HG03159 (cell line): Measurements from ENCODE around the gene P4HTM.

Experiments
- ATAC-seq: cut with Tn5 transposase; IDR thresholded peaks from one replicate; pipeline ENCODE4 v1.9.1; 2021; ENCODE audit warnings: mild to moderate bottlenecking, moderate library complexity; ENCODE audit not compliant: unreplicated experiment

The P4HTM gene

GRCh38 chr3:48982686-48983085, 7.4 kb upstream of the P4HTM start:
- ATAC-seq = no peak

DNA sequence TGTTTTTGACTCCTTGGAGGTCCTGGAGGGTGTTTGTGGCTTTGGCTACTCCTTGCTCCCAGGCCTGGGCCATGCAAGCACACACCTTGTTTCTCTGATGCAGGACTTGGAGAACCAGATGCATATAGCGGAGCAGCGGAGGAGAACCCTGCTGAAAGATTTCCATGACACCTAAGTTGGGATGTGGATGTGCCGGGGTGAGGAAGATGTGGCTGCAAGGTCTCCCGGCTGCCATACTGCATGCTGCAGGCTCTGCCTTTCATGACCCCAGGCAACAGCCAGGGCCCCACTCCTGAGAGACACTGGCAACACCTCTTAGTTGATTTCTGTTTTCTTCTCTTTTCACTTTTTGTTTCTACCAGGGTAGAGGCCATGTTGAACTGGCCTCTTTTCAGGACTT, 6.9 kb upstream of the P4HTM start:
- ATAC-seq = no peak

DNA sequence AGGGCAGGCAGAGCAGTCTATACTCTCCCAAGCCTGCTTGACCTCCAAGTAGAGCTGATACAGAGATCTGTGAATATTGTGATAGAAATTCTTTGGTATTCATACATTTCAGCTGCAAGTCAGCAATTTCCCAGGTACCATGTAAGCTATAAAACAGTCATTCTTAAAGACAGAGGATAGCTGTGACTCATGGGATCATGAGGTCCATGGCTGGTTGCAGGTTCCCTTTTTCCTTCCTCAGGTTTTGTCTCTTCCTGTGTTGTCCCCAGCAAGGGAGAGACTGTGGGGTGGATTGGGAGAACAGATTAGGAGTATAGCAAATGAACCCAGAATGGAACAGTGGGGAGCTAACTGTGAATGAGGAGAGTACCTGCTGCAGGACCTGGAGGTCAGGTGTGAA, 5.4 kb upstream of the P4HTM start:
- ATAC-seq = no peak

GRCh38 chr3:48985831-48986376, 4.1 kb upstream of the P4HTM start:
- no peak for ATAC-seq

GRCh38 chr3:48989126-48989795, 780 bp upstream of the P4HTM start:
- ATAC-seq = no peak

GRCh38 chr3:48990636-48991469, 812 bp downstream of the P4HTM start:
- peak; percentile 4 for ATAC-seq

DNA sequence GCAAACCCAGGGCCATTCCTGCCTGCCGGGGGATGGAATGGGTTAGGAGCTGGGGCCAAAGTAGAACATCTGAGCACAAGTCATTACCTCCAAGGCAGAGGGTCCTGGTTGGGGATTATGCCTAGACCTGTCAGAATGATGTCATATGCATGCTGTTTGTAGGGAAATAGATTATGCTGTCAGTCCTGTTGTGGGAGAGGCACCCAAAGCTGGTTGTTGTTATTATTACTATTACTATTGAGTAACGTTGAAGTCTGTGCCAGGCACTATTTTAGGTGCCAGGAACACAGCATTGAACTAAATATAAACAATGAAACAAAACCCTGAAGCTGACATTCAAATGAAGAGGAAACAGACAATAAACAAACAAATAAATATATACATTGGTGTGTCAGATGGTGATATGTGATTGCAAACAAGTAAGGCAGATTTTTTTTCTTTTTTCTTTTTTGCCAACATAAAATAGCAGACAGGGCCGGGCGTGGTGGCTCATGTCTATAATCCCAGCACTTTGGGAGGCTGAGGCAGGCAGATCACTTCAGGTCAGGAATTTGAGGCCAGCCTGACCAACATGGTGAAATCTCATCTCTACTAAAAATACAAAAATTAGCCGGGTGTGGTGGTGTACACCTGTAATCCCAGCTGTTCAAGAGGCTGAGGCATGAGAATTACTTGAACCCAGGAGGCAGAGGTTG, 2.0 kb downstream of the P4HTM start:
- no peak for ATAC-seq

DNA sequence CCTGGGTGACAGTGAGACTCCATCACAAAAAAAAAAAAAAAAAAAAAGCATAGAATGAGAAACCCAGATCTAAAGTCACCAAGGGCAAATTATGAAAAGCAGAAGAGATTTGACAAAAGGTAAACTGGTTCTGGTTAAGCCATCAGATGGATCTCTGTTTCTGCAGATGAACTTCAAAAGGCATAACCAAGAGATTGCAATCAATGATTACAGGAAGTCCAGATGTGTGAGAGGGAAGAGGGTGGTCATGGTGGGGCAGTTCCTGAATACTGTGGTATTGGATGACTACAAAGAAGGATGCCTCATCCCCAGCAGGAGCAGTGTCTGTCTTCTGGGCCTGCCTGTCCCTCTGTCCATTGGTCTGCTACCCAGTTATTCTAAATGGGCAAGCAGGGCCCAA, 3.8 kb downstream of the P4HTM start:
- ATAC-seq = no peak

DNA sequence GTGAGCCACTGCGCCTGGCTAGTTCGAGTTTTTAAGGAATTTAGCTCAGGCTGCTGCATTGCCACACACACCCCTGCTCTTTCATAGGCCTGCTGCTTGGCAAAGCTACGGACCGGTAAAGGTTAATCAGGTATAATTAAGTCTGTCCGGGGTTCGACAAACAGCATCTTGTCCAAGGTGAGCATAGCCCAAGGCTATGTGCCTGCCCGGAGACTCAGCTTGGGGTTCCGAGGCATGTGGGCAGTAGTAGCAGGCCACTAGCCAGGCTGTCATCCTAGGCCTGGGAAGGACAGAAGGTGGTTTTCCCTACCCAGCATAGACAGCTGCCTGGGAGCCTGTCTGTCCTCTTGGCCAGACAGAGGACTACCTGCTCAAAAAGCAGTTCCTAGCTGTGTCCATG, 6.6 kb downstream of the P4HTM start:
- ATAC-seq = no peak

DNA sequence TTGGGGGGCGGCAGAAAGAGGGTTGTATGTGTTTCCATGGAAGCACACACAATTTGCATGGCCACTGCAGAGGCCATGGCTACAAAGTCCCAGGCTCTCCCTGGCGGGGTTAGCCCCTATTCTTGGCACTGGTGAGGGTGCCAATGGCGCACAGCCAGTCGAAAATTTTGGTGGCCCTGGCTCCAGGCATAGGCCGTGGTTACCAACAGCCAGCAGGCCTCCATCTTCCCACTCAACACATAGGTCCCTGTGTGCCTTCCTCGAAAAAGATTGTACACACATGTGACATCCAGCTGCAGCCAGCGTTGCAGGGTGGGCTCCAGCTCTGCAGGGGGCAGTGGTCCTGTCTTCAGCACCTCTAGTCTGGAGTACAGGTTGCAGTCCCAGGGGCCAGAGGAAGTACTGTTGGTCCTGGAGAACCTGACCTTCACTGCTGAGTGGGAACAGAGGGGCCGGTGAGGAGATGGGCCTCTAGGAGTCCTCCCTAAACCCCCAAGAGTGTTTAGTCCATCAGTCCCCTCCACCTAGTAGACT, 7.1 kb downstream of the P4HTM start:
- no peak for ATAC-seq

- no peak for ATAC-seq
Observed at GRCh38 chr3:48997714-48998637, 7.9 kb downstream of the P4HTM start.

DNA sequence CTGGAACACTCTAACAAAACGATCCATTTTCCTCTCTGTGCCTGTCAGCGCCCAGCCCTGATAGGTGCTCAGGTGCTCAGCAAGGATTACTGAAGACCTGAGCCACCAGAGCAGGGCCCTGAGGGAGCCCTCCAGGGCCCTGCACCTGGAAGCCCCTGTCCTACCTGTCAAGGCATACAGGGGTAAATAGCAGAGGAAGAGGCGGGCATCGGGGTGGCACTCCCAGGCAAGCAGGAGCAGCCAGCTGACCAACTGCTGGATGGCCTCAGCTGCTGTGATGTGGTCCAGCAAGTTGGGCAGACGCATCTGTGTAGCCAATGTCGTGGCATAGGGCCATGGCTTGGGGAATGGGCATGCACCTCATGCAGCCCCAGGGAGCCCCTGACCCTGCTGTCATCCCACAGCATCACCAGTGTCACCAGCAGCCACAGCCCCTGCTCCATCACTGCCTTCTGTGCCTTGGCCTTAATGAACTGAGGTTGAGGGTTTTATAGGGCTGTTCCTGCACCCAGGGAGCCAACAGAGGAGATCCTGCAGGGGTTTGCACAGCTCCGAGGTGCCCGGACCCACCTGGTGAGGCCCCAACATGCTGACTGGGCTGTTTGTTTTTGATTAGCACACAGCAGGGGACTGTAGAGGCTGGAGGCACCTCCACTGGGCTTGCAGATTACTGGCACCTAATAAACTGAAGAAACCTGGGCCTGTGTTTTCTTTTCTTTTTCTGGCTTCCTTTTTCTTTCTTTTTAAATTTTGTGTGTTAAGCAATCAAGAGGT, 9.2 kb downstream of the P4HTM start:
- no peak for ATAC-seq

GRCh38 chr3:49001155-49001554, 11.1 kb downstream of the P4HTM start:
- no peak for ATAC-seq

DNA sequence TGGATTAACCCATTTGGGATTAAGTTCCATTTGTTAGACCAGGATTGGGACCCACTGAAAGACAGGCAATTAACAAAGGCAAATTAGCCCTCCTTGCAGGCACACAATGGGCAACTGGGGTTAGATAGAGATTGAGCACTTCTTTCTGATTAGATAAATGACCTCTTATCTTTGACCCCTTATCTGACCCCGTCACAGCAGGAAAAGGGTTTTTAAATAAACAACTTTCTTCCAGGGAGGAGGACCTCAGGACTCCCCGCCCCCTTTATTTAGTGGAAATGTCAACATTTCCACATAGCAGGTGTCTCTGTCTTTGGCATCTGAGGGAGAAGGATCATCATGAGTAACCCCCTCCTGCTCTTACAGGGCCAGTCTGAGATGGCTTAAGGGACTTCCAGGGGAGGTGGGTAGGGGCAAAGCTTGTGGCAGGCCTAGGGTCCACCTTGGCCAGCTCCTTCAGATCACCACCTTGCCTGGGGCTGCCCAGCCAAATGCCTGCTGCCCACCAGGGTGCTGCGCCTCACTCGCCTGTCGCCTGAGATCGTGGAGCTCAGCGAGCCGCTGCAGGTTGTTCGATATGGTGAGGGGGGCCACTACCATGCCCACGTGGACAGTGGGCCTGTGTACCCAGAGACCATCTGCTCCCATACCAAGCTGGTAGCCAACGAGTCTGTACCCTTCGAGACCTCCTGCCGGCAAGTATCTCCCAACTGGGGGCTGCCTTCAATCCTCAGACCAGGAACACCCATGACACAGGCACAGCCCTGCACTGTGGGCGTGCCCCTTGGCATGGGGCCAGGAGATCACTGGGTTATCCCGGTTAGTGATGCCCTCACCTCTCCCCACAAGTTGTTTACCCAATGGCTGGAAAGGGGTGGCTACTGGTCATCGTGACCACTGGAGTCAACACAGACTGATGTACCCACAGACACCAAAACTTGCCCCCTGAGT, 14.6 kb downstream of the P4HTM start:
- ATAC-seq = no peak

DNA sequence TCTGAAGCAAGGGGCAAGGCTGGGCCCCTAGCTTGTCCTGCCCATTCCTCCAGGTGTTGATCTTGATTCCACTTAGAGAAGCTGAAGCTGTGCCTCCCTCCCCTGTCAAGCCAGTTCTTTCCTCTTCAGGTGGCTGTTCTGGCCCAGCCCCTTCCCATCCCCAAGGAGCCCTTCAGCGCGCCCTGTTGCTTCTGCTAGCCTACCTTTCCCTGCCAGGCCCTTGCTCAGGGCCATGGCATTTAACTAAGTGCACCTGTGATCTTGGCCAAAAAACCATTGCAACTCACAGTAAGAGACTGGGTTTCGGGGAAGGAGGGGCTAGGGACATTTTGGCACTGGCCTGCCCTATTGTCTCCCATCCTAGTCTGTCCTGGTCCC, 15.3 kb downstream of the P4HTM start:
- ATAC-seq = no peak

DNA sequence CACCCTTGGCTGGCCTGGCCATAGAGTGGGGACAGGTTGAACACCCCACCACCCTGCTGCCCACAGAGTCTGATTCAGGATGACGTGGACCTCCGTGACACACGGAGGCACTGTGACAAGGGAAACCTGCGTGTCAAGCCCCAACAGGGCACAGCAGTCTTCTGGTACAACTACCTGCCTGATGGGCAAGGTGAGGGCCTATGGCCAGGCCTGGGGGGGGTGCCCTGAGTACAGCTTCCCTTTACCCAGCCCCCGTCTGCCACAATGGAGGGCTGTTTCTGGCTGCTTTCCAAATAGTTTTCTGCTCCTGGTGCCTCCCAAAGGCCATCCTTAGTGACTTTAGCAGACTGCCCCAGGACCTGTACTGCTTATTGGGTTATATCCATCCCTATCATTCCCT, 16.0 kb downstream of the P4HTM start:
- no peak for ATAC-seq

GRCh38 chr3:49006408-49007067, 16.5 kb downstream of the P4HTM start:
- ATAC-seq = no peak
